ENCODE results near the gene SYVN1.

The SYVN1 gene

GRCh38 chr11:65111159-65111743 is 23.1 kb downstream of the SYVN1 start:
- DNase-seq, result no peak

GRCh38 chr11:65110354-65110861 is 23.9 kb downstream of the SYVN1 start:
- peak; percentile 39 for DNase-seq

- no peak for DNase-seq
Observed at GRCh38 chr11:65109231-65110198, 24.8 kb downstream of the SYVN1 start.

GRCh38 chr11:65108469-65109123 is 25.7 kb downstream of the SYVN1 start:
- DNase-seq, result no peak

- no peak for DNase-seq
Observed at GRCh38 chr11:65107751-65108468, 26.4 kb downstream of the SYVN1 start.

GRCh38 chr11:65107078-65107477 is 27.2 kb downstream of the SYVN1 start:
- no peak for DNase-seq

GRCh38 chr11:65104628-65105027 is 29.7 kb downstream of the SYVN1 start:
- DNase-seq, result no peak

GRCh38 chr11:65103476-65103875 is 30.8 kb downstream of the SYVN1 start:
- no peak for DNase-seq

GRCh38 chr11:65102142-65103095 is 31.9 kb downstream of the SYVN1 start:
- DNase-seq, result no peak

GRCh38 chr11:65100674-65101350 is 33.5 kb downstream of the SYVN1 start:
- DNase-seq, result no peak

GRCh38 chr11:65096926-65097325 is 37.4 kb downstream of the SYVN1 start:
- no peak for DNase-seq

- DNase-seq, result peak; percentile 49
Observed at GRCh38 chr11:65095974-65096806, 38.1 kb downstream of the SYVN1 start, which contains the start of gene VPS51. Gene VPS51, plus strand, starts transcription at chr11:65096214. Its CDS starts 37 bp downstream, at chr11:65096251.

- DNase-seq, result no peak
Observed at GRCh38 chr11:65095427-65095826, 38.9 kb downstream of the SYVN1 start.

- no peak for DNase-seq
Observed at GRCh38 chr11:65090628-65091027, 43.7 kb downstream of the SYVN1 start.

- DNase-seq, result no peak
Observed at GRCh38 chr11:65089621-65090020, 44.7 kb downstream of the SYVN1 start.

GRCh38 chr11:65087827-65088226 is 46.5 kb downstream of the SYVN1 start:
- DNase-seq, result no peak

GRCh38 chr11:65087216-65087615 is 47.1 kb downstream of the SYVN1 start:
- DNase-seq, result no peak

GRCh38 chr11:65086809-65087208 is 47.5 kb downstream of the SYVN1 start:
- no peak for DNase-seq

- no peak for DNase-seq
Observed at GRCh38 chr11:65085446-65085845, 48.9 kb downstream of the SYVN1 start.

Measured in SHP77 treated with DMSO at 0.1 percent for 48 hours (cell line).